ENCODE data around the gene CCNI. TPM values are rescaled to one million over a fixed set of nuclear protein-coding genes. Genes with fewer than 3 reads are reported as not detected.

Gene CCNI
- total RNA-seq, 1 experiment from 2014 or later, result 208 TPM

- Histone ChIP-seq H3K27me3 (ENCODE audit: insufficient read depth, low read length) (no peaks in the 10 kb centered on the region), H4K20me1 (ENCODE audit: insufficient read depth) (no peaks in the 10 kb centered on the region), H3K27ac (ENCODE audit: low read depth, low read length) (no peak overlapping the region), H3K4me2 (ENCODE audit: low read length) (no peak overlapping the region), H3K36me3 (ENCODE audit: control insufficient read depth in 1 of 2, insufficient read depth in 2 of 2, low read length in 2 of 2) (no peaks in the 10 kb centered on the region), H3K79me2 (ENCODE audit: insufficient read depth, low read length) (no peaks in the 10 kb centered on the region), H3K9ac (ENCODE audit: low read length) (no peak overlapping the region), H3K9me2 (ENCODE audit: insufficient read depth) (no peaks in the 10 kb centered on the region), H3K9me3 (ENCODE audit: control insufficient read depth in 1 of 2, insufficient read depth in 1 of 2, low read depth in 1 of 2, low read length in 2 of 2) (no peaks in the 10 kb centered on the region), H3K4me3 (replicated peaks in 1 of 2; ENCODE audit: low read depth in 1 of 2, low read length in 2 of 2) (no peak overlapping the region), H2AFZ (ENCODE audit: low read depth, low read length, poor library complexity, severe bottlenecking) (no peak overlapping the region), H3K4me1 (ENCODE audit: control insufficient read depth in 1 of 2, insufficient read depth in 2 of 2, low read length in 2 of 2) (no peaks in the 10 kb centered on the region)
- intact Hi-C loops (cut with micrococcal nuclease), result no loop called here
- ChIA-PET POLR2A (no interaction called here), RAD21 (ENCODE audit: low non-redundant PET in 1 of 2, low total read pairs in 2 of 2, uncharacterized antibody in 2 of 2, unreplicated experiment in 2 of 2) (no interaction called here), CTCF (interaction anchor here (2.2 kb wide), 1 partner anchor 9 kb away, joined by 9 read pairs; no protein-coding TSS in a partner anchor)
- no peak for DNase-seq (ENCODE audit: low read depth, low spot score)
- ATAC-seq, result no peak
- no TSS peak for BruUV-seq (replicated peaks)
- TF ChIP-seq POLR2AphosphoS5 (IDR thresholded peaks at IDR 0.05; ENCODE audit: low read depth, low read length), result no peak
- no peak for TF ChIP-seq ZNF274 (IDR thresholded peaks at IDR 0.05; ENCODE audit: low read depth, low read length)
- no peak for TF ChIP-seq ATF3 (IDR thresholded peaks at IDR 0.05)
Measured at GRCh38 chr4:77104388-77104787, 28.6 kb upstream of the CCNI start.

GRCh38 chr4:77100234-77100633, 24.4 kb upstream of the CCNI start:
- no peak for DNase-seq (ENCODE audit: low read depth, low spot score)
- POLR2A ChIA-PET, result no interaction called here
- TF ChIP-seq SP1 (IDR thresholded peaks at IDR 0.05; ENCODE audit: low read depth) (no peak), TCF7L2 (IDR thresholded peaks at IDR 0.05; ENCODE audit: borderline replicate concordance, extremely low read depth, insufficient read depth, insufficient read length) (no peak), MAX (IDR thresholded peaks at IDR 0.05) (no peak), JUND (IDR thresholded peaks at IDR 0.05) (no peak), SRF (IDR thresholded peaks at IDR 0.05; ENCODE audit: low read depth) (no peak)
- no peaks in the 10 kb centered on the region for H3K36me3 ChIP-seq (ENCODE audit: control insufficient read depth in 1 of 2, insufficient read depth in 2 of 2, low read length in 2 of 2)
- CTCF ChIA-PET, result no interaction called here
- H3K4me1 ChIP-seq (ENCODE audit: control insufficient read depth in 1 of 2, insufficient read depth in 2 of 2, low read length in 2 of 2), result peaks cover 0 to 5% of the 10 kb centered on the region in 2 experiments; a peak in 1 of 4 replicates
- no peak overlapping the region for H3K9ac ChIP-seq (ENCODE audit: low read length)
- no peaks in the 10 kb centered on the region for H3K27me3 ChIP-seq (ENCODE audit: insufficient read depth, low read length)
- no peak overlapping the region for H3K4me2 ChIP-seq (ENCODE audit: low read length)
- H4K20me1 ChIP-seq (ENCODE audit: insufficient read depth), result no peaks in the 10 kb centered on the region
- no peak overlapping the region for H3K4me3 ChIP-seq (replicated peaks in 1 of 2; ENCODE audit: low read depth in 1 of 2, low read length in 2 of 2)
- no TSS peak for BruUV-seq (replicated peaks)
- RAD21 ChIA-PET (ENCODE audit: low non-redundant PET in 1 of 2, low total read pairs in 2 of 2, uncharacterized antibody in 2 of 2, unreplicated experiment in 2 of 2), result no interaction called here
- no peak overlapping the region for H2AFZ ChIP-seq (ENCODE audit: low read depth, low read length, poor library complexity, severe bottlenecking)
- no peaks in the 10 kb centered on the region for H3K79me2 ChIP-seq (ENCODE audit: insufficient read depth, low read length)
- H3K9me2 ChIP-seq (ENCODE audit: insufficient read depth), result no peaks in the 10 kb centered on the region
- no peak for ATAC-seq
- H3K9me3 ChIP-seq (ENCODE audit: control insufficient read depth in 1 of 2, insufficient read depth in 1 of 2, low read depth in 1 of 2, low read length in 2 of 2), result no peaks in the 10 kb centered on the region
- intact Hi-C loops (cut with micrococcal nuclease), result no loop called here
- H3K27ac ChIP-seq (ENCODE audit: low read depth, low read length), result no peak overlapping the region
